Measurements from ENCODE around the gene SPDYE6.
A peak's percentile ranks its signal among the peaks of the same experiment; 100 is the strongest.
"Not testable (repeated sequence)": the region's sequence is repeated elsewhere in the genome, so short reads cannot be mapped to it uniquely, and the experiment has no call there.

Gene SPDYE6

GRCh38 chr7:102356344-102356743 lies at the start of gene SPDYE6:
Gene SPDYE6, minus strand, starts transcription at chr7:102356444. Its CDS starts 421 bp downstream, at chr7:102356023.
- not testable (repeated sequence) for DNase-seq

- DNase-seq: not testable (repeated sequence)
Observed at GRCh38 chr7:102404862-102405188, 48.6 kb upstream of the SPDYE6 start.

- peak; percentile 16 for DNase-seq
Observed at GRCh38 chr7:102404005-102404861, 48.0 kb upstream of the SPDYE6 start.

GRCh38 chr7:102403563-102403962 lies 47.3 kb upstream of the SPDYE6 start:
- no peak for DNase-seq

GRCh38 chr7:102400360-102400759 lies 44.1 kb upstream of the SPDYE6 start:
- no peak for DNase-seq

- DNase-seq: no peak
Observed at GRCh38 chr7:102398543-102398942, 42.3 kb upstream of the SPDYE6 start.

GRCh38 chr7:102396710-102397019 lies 40.4 kb upstream of the SPDYE6 start:
- DNase-seq: no peak

GRCh38 chr7:102395873-102396709 lies 39.8 kb upstream of the SPDYE6 start, which contains the start of gene PRKRIP1:
Gene PRKRIP1, plus strand, starts transcription at chr7:102396363. Its CDS starts 49 bp downstream, at chr7:102396412.
- DNase-seq: peak; percentile 94

GRCh38 chr7:102395592-102395872 lies 39.3 kb upstream of the SPDYE6 start:
- DNase-seq: no peak

- DNase-seq: no peak
Observed at GRCh38 chr7:102393467-102393866, 37.2 kb upstream of the SPDYE6 start.

- DNase-seq: no peak
Observed at GRCh38 chr7:102392330-102392729, 36.1 kb upstream of the SPDYE6 start.

- peak; percentile 55 for DNase-seq
Observed at GRCh38 chr7:102390697-102391484, 34.6 kb upstream of the SPDYE6 start.

GRCh38 chr7:102389810-102390209 lies 33.6 kb upstream of the SPDYE6 start:
- DNase-seq: no peak

GRCh38 chr7:102387064-102387463 lies 30.8 kb upstream of the SPDYE6 start:
- DNase-seq: no peak

- not testable (repeated sequence) for DNase-seq
Observed at GRCh38 chr7:102381696-102382425, 25.6 kb upstream of the SPDYE6 start.

- not testable (repeated sequence) for DNase-seq
Observed at GRCh38 chr7:102380837-102381236, 24.6 kb upstream of the SPDYE6 start.

GRCh38 chr7:102376964-102377466 lies 20.8 kb upstream of the SPDYE6 start:
- DNase-seq: no peak

GRCh38 chr7:102372796-102373195 lies 16.6 kb upstream of the SPDYE6 start:
- DNase-seq: not testable (repeated sequence)

- DNase-seq: not testable (repeated sequence)
Observed at GRCh38 chr7:102370038-102370437, 13.8 kb upstream of the SPDYE6 start.

- not testable (repeated sequence) for DNase-seq
Observed at GRCh38 chr7:102365390-102365789, 9.1 kb upstream of the SPDYE6 start.

GRCh38 chr7:102364394-102364886 lies 8.2 kb upstream of the SPDYE6 start:
- DNase-seq: not testable (repeated sequence)

Data from DMS153 (cell line).